ENCODE results near the gene FLT4. TPM values are rescaled to one million over a fixed set of nuclear protein-coding genes. Genes with fewer than 3 reads are reported as not detected.

FLT4 gene
- total and polyA plus RNA-seq, 2 experiments from 2014 or later: 3.4 to 13.8 TPM

DNA sequence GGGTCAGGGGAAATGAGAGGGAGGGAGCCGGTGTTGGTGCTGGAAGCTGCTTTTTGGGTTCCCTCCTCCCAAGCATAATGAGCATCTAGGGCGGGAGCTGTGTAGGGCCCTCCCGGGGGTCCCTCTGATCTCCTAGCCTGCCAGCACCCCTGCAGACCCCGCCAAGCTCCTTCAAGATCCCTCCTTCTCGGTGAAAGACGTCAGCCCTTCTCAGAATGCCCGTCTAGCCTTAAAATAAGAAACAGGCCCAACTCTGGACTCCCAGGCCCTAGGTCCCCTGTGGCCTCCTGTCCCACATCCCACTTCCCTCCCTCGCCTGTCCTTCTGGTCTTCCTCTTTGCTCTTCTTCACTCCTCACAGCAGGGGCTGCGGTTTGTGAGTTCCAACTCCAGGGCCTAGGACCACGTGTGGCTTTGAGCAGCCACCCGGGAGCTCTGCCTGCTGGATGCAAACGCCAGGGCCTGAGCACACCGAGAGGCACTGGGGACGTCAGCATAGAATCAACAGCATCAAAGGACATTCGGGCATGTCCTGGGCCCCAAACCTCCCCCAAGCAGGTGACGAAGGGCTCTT lies 49.3 kb downstream of the FLT4 start (continued):
- TF ChIP-seq, protein P1, sequence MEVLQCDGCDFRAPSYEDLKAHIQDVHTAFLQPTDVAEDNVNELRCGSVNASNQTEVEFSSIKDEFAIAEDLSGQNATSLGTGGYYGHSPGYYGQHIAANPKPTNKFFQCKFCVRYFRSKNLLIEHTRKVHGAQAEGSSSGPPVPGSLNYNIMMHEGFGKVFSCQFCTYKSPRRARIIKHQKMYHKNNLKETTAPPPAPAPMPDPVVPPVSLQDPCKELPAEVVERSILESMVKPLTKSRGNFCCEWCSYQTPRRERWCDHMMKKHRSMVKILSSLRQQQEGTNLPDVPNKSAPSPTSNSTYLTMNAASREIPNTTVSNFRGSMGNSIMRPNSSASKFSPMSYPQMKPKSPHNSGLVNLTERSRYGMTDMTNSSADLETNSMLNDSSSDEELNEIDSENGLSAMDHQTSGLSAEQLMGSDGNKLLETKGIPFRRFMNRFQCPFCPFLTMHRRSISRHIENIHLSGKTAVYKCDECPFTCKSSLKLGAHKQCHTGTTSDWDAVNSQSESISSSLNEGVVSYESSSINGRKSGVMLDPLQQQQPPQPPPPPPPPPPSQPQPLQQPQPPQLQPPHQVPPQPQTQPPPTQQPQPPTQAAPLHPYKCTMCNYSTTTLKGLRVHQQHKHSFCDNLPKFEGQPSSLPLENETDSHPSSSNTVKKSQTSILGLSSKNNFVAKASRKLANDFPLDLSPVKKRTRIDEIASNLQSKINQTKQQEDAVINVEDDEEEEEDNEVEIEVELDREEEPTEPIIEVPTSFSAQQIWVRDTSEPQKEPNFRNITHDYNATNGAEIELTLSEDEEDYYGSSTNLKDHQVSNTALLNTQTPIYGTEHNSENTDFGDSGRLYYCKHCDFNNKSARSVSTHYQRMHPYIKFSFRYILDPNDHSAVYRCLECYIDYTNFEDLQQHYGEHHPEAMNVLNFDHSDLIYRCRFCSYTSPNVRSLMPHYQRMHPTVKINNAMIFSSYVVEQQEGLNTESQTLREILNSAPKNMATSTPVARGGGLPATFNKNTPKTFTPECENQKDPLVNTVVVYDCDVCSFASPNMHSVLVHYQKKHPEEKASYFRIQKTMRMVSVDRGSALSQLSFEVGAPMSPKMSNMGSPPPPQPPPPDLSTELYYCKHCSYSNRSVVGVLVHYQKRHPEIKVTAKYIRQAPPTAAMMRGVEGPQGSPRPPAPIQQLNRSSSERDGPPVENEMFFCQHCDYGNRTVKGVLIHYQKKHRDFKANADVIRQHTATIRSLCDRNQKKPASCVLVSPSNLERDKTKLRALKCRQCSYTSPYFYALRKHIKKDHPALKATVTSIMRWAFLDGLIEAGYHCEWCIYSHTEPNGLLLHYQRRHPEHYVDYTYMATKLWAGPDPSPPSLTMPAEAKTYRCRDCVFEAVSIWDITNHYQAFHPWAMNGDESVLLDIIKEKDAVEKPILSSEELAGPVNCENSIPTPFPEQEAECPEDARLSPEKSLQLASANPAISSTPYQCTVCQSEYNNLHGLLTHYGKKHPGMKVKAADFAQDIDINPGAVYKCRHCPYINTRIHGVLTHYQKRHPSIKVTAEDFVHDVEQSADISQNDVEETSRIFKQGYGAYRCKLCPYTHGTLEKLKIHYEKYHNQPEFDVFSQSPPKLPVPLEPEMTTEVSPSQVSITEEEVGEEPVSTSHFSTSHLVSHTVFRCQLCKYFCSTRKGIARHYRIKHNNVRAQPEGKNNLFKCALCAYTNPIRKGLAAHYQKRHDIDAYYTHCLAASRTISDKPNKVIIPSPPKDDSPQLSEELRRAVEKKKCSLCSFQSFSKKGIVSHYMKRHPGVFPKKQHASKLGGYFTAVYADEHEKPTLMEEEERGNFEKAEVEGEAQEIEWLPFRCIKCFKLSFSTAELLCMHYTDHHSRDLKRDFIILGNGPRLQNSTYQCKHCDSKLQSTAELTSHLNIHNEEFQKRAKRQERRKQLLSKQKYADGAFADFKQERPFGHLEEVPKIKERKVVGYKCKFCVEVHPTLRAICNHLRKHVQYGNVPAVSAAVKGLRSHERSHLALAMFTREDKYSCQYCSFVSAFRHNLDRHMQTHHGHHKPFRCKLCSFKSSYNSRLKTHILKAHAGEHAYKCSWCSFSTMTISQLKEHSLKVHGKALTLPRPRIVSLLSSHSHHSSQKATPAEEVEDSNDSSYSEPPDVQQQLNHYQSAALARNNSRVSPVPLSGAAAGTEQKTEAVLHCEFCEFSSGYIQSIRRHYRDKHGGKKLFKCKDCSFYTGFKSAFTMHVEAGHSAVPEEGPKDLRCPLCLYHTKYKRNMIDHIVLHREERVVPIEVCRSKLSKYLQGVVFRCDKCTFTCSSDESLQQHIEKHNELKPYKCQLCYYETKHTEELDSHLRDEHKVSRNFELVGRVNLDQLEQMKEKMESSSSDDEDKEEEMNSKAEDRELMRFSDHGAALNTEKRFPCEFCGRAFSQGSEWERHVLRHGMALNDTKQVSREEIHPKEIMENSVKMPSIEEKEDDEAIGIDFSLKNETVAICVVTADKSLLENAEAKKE (CRISPR knock-in tag; IDR thresholded peaks at IDR 0.05): no peak
- TF ChIP-seq ZNF331 (CRISPR knock-in tag; IDR thresholded peaks at IDR 0.05; ENCODE audit: low read depth): no peak

DNA sequence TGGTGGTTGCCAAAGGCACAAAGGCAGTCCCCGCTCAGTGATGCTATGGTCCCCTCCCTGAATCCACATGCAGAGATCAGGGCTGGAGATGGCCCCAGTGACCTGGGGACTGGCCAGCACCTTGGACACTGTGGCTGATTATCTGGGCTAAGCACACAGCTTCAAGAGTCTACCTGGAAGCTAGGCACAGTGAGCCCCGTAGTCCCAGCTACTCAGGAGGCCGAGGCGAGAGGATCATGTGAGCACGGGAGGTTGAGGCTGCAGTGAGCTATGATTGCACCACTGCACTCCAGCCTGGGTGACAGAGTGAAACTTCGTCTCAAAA lies 49.8 kb downstream of the FLT4 start:
- TF ChIP-seq ZNF331 (CRISPR knock-in tag; IDR thresholded peaks at IDR 0.05; ENCODE audit: low read depth) (no peak), ZNF114 (CRISPR knock-in tag; IDR thresholded peaks at IDR 0.05) (no peak)
- peaks cover 2% of the 10 kb centered on the region; the same call in 1 of the 3 replicates for H3K4me1 Mint-ChIP-seq
- H3K4me3 Mint-ChIP-seq: no peak overlapping the region
- H3K9me3 Mint-ChIP-seq: no peaks in the 10 kb centered on the region
- H3K4me1 ChIP-seq (ENCODE audit: insufficient read depth): no peaks in the 10 kb centered on the region
- DNase-seq (ENCODE audit: low spot score) (no peak), ATAC-seq (no peak)
- H2AFZ ChIP-seq: no peak overlapping the region
- H3F3A ChIP-seq (replicated peaks; ENCODE audit: low read depth): no peaks in the 10 kb centered on the region
- H3K4me3 ChIP-seq: no peak overlapping the region
- H3K27me3 ChIP-seq (ENCODE audit: insufficient read depth): no peaks in the 10 kb centered on the region
- H4K20me1 ChIP-seq (replicated peaks; ENCODE audit: insufficient read depth): no peaks in the 10 kb centered on the region
- H3K4me2 ChIP-seq: no peak overlapping the region
- no peaks in the 10 kb centered on the region for H3K9me2 ChIP-seq (ENCODE audit: insufficient read depth)
- H3K79me2 ChIP-seq (replicated peaks; ENCODE audit: insufficient read depth): no peaks in the 10 kb centered on the region
- H3K27me3 Mint-ChIP-seq (ENCODE audit: insufficient read depth, low read depth, poor library complexity): peaks cover 14% of the 10 kb centered on the region
- H3K27ac ChIP-seq (ENCODE audit: low read depth): no peak overlapping the region
- no peaks in the 10 kb centered on the region for H3K36me3 ChIP-seq (ENCODE audit: insufficient read depth)
- no peaks in the 10 kb centered on the region; the same call in 2 of the 3 replicates for H3K36me3 Mint-ChIP-seq (ENCODE audit: low read depth)
- H3K27ac Mint-ChIP-seq: no peak overlapping the region
